ENCODE data around the gene ROCK2. TPM values are rescaled to one million over a fixed set of nuclear protein-coding genes. Genes with fewer than 3 reads are reported as not detected.
A peak's percentile ranks its signal among the peaks of the same experiment; 100 is the strongest.

Gene ROCK2
- total RNA-seq, 2 donors from 2014 or later: 15.0 to 17.6 TPM

- Mint-ChIP-seq H3K27ac (peak overlapping the region; percentile 74), H3K27me3 (no peaks in the 10 kb centered on the region), H3K4me1 (peaks cover 20% of the 10 kb centered on the region), H3K36me3 (ENCODE audit: low read depth) (no peaks in the 10 kb centered on the region), H3K4me3 (peak overlapping the region; percentile 60)
- ATAC-seq (no peak), DNase-seq (no peak)
- no peaks in the 10 kb centered on the region for H3K9me3 ChIP-seq (ENCODE audit: control insufficient read depth, low read length, poor library complexity, severe bottlenecking)
Measured at GRCh38 chr2:11156396-11157075, 187.9 kb downstream of the ROCK2 start.

- Mint-ChIP-seq H3K27me3 (no peaks in the 10 kb centered on the region), H3K4me1 (peaks cover 12% of the 10 kb centered on the region), H3K36me3 (ENCODE audit: low read depth) (no peaks in the 10 kb centered on the region), H3K4me3 (peak within 1 kb of the TSS; percentile 83), H3K27ac (peak within 1 kb of the TSS; percentile 76)
- no peaks in the 10 kb centered on the region for H3K9me3 ChIP-seq (ENCODE audit: control insufficient read depth, low read length, poor library complexity, severe bottlenecking)
- ATAC-seq (peak; percentile 81), DNase-seq (no peak)
Measured at GRCh38 chr2:11155381-11156035, 188.9 kb downstream of the ROCK2 start, which contains the start of gene SLC66A3. TSS of gene SLC66A3 (plus strand) at chr2:11155467. CDS start at chr2:11155547, 80 bp downstream.

GRCh38 chr2:11154923-11155380, 189.5 kb downstream of the ROCK2 start:
- Mint-ChIP-seq H3K27me3 (no peaks in the 10 kb centered on the region), H3K27ac (peak overlapping the region; percentile 76), H3K4me1 (peaks cover 9% of the 10 kb centered on the region), H3K36me3 (ENCODE audit: low read depth) (no peaks in the 10 kb centered on the region), H3K4me3 (peak overlapping the region; percentile 83)
- DNase-seq (peak; percentile 96 to 99 (median 98)), ATAC-seq (peak; percentile 92)
- H3K9me3 ChIP-seq (ENCODE audit: control insufficient read depth, low read length, poor library complexity, severe bottlenecking): no peaks in the 10 kb centered on the region

GRCh38 chr2:11154016-11154922, 190.2 kb downstream of the ROCK2 start:
- Mint-ChIP-seq H3K4me1 (peaks cover 9% of the 10 kb centered on the region), H3K27me3 (no peaks in the 10 kb centered on the region), H3K27ac (peak overlapping the region; percentile 76), H3K36me3 (ENCODE audit: low read depth) (no peaks in the 10 kb centered on the region), H3K4me3 (peak overlapping the region; percentile 83)
- no peak for ATAC-seq
- peak in 2 of 3 donors; percentile 7 to 19 for DNase-seq
- H3K9me3 ChIP-seq (ENCODE audit: control insufficient read depth, low read length, poor library complexity, severe bottlenecking): no peaks in the 10 kb centered on the region

GRCh38 chr2:11152591-11152990, 191.8 kb downstream of the ROCK2 start:
- DNase-seq: no peak
- Mint-ChIP-seq H3K36me3 (ENCODE audit: low read depth) (no peaks in the 10 kb centered on the region), H3K27ac (no peak overlapping the region), H3K4me1 (peaks cover 6% of the 10 kb centered on the region), H3K4me3 (no peak overlapping the region), H3K27me3 (no peaks in the 10 kb centered on the region)
- ATAC-seq: no peak
- no peaks in the 10 kb centered on the region for H3K9me3 ChIP-seq (ENCODE audit: control insufficient read depth, low read length, poor library complexity, severe bottlenecking)

- Mint-ChIP-seq H3K36me3 (ENCODE audit: low read depth) (peaks cover 2% of the 10 kb centered on the region), H3K27ac (no peak overlapping the region), H3K4me3 (no peak overlapping the region), H3K4me1 (no peaks in the 10 kb centered on the region), H3K27me3 (peaks cover 11% of the 10 kb centered on the region)
- ATAC-seq (no peak), DNase-seq (no peak)
- H3K9me3 ChIP-seq (ENCODE audit: control insufficient read depth, low read length, poor library complexity, severe bottlenecking): no peaks in the 10 kb centered on the region
Measured at GRCh38 chr2:11147263-11147662, 197.2 kb downstream of the ROCK2 start.

- Mint-ChIP-seq H3K27ac (no peak overlapping the region), H3K4me1 (no peaks in the 10 kb centered on the region), H3K36me3 (ENCODE audit: low read depth) (peaks cover 4% of the 10 kb centered on the region), H3K27me3 (peaks cover 17% of the 10 kb centered on the region), H3K4me3 (no peak overlapping the region)
- ATAC-seq (no peak), DNase-seq (no peak)
- H3K9me3 ChIP-seq (ENCODE audit: control insufficient read depth, low read length, poor library complexity, severe bottlenecking): no peaks in the 10 kb centered on the region
Measured at GRCh38 chr2:11146076-11146475, 198.4 kb downstream of the ROCK2 start.

GRCh38 chr2:11145350-11145749, 199.1 kb downstream of the ROCK2 start:
- DNase-seq (no peak), ATAC-seq (no peak)
- H3K4me1 Mint-ChIP-seq: no peaks in the 10 kb centered on the region
- H3K27ac Mint-ChIP-seq: no peak overlapping the region
- H3K4me3 Mint-ChIP-seq: no peak overlapping the region
- H3K27me3 Mint-ChIP-seq: peaks cover 23% of the 10 kb centered on the region
- no peaks in the 10 kb centered on the region for H3K9me3 ChIP-seq (ENCODE audit: control insufficient read depth, low read length, poor library complexity, severe bottlenecking)
- peaks cover 4% of the 10 kb centered on the region for H3K36me3 Mint-ChIP-seq (ENCODE audit: low read depth)

- DNase-seq (no peak), ATAC-seq (no peak)
- Mint-ChIP-seq H3K4me3 (no peak overlapping the region), H3K4me1 (no peaks in the 10 kb centered on the region), H3K36me3 (ENCODE audit: low read depth) (peaks cover 4% of the 10 kb centered on the region), H3K27ac (no peak overlapping the region), H3K27me3 (peaks cover 23% of the 10 kb centered on the region)
- H3K9me3 ChIP-seq (ENCODE audit: control insufficient read depth, low read length, poor library complexity, severe bottlenecking): no peaks in the 10 kb centered on the region
Measured at GRCh38 chr2:11144738-11145079, 199.7 kb downstream of the ROCK2 start.

- ATAC-seq (no peak), DNase-seq (no peak)
- Mint-ChIP-seq H3K4me3 (no peak overlapping the region), H3K4me1 (no peaks in the 10 kb centered on the region), H3K27me3 (peaks cover 23% of the 10 kb centered on the region), H3K27ac (no peak overlapping the region), H3K36me3 (ENCODE audit: low read depth) (peaks cover 4% of the 10 kb centered on the region)
- H3K9me3 ChIP-seq (ENCODE audit: control insufficient read depth, low read length, poor library complexity, severe bottlenecking): no peaks in the 10 kb centered on the region
Measured at GRCh38 chr2:11144077-11144737, 200.2 kb downstream of the ROCK2 start.

- DNase-seq: no peak
- no peaks in the 10 kb centered on the region for H3K4me1 Mint-ChIP-seq
- ATAC-seq: no peak
- peaks cover 4% of the 10 kb centered on the region for H3K36me3 Mint-ChIP-seq (ENCODE audit: low read depth)
- peaks cover 23% of the 10 kb centered on the region for H3K27me3 Mint-ChIP-seq
- H3K27ac Mint-ChIP-seq: no peak overlapping the region
- H3K9me3 ChIP-seq (ENCODE audit: control insufficient read depth, low read length, poor library complexity, severe bottlenecking): no peaks in the 10 kb centered on the region
- H3K4me3 Mint-ChIP-seq: no peak overlapping the region
Measured at GRCh38 chr2:11142987-11143386, 201.4 kb downstream of the ROCK2 start.

GRCh38 chr2:11142330-11142729, 202.1 kb downstream of the ROCK2 start:
- no peak overlapping the region for H3K4me3 Mint-ChIP-seq

GRCh38 chr2:11141319-11141718, 203.1 kb downstream of the ROCK2 start:
- Mint-ChIP-seq H3K36me3 (ENCODE audit: low read depth) (peaks cover 9% of the 10 kb centered on the region), H3K27me3 (peaks cover 29% of the 10 kb centered on the region), H3K4me3 (no peak overlapping the region), H3K27ac (no peak overlapping the region), H3K4me1 (peaks cover 4% of the 10 kb centered on the region)
- no peaks in the 10 kb centered on the region for H3K9me3 ChIP-seq (ENCODE audit: control insufficient read depth, low read length, poor library complexity, severe bottlenecking)
- no peak for ATAC-seq
- no peak for DNase-seq

More at GRCh38 chr2:11142330-11142729, 202.1 kb downstream of the ROCK2 start:
- DNase-seq (no peak), ATAC-seq (no peak)
- Mint-ChIP-seq H3K36me3 (ENCODE audit: low read depth) (peaks cover 4% of the 10 kb centered on the region), H3K27ac (no peak overlapping the region), H3K27me3 (peaks cover 23% of the 10 kb centered on the region), H3K4me1 (no peaks in the 10 kb centered on the region)
- no peaks in the 10 kb centered on the region for H3K9me3 ChIP-seq (ENCODE audit: control insufficient read depth, low read length, poor library complexity, severe bottlenecking)

Data from T-helper 17 cell (primary cell).